GM08714 (cell line): ENCODE results near the gene UBXN4.
"Not testable (repeated sequence)": the region's sequence is repeated elsewhere in the genome, so short reads cannot be mapped to it uniquely, and the experiment has no call there.

Experiments
- H3K4me3 ChIP-seq: fragments of 200-500 bp; sonication (Bioruptor generic); 2 replicates; pipeline ENCODE4 v1.5.1; 2014; ENCODE audit warnings: mild to moderate bottlenecking, low read length, inconsistent platforms
- ZNF274 ChIP-seq: IDR thresholded peaks from 2 replicates; pipeline ENCODE4 v1.6.1; 2012; ENCODE audit warnings: mild to moderate bottlenecking, low read depth, low read length

Gene UBXN4

DNA sequence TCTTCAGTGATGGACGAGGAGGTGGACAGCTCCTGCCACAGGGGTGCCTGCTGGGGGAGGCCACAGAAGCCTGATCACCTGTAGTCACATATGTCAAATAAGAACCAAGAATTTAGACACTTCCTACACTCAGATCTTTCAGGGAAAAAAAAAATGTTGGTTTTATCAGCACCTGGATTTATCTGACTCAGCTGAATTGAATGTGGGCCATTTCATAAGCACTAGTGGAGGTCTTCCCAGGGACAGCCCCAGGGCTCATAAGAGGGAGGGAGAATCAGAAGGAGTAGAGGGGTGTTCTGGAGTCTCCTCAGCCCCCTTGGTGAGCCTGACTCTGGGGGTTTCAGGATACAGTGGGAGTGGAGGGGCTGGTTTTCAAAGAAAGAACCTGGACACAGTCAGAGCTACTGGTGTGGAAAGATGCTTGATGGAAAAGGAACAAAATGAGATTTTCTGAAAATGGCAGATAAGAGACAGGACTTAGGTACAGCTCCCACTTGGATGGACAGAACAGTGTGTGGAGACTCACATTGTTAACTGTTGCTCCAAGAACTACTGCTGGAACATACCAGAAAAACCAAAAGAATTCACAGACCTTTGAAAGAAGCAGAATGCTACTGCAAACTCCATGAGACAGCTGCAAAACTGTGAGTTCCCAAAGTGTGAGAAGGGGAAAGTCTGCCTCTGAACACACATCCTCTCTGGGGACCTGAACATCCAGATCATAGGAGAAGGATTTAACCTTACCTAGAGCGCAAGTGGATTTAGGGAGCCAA lies 49.9 kb downstream of the UBXN4 start:
- H3K4me3 ChIP-seq: no peak overlapping the region
- no peak for TF ChIP-seq ZNF274

DNA sequence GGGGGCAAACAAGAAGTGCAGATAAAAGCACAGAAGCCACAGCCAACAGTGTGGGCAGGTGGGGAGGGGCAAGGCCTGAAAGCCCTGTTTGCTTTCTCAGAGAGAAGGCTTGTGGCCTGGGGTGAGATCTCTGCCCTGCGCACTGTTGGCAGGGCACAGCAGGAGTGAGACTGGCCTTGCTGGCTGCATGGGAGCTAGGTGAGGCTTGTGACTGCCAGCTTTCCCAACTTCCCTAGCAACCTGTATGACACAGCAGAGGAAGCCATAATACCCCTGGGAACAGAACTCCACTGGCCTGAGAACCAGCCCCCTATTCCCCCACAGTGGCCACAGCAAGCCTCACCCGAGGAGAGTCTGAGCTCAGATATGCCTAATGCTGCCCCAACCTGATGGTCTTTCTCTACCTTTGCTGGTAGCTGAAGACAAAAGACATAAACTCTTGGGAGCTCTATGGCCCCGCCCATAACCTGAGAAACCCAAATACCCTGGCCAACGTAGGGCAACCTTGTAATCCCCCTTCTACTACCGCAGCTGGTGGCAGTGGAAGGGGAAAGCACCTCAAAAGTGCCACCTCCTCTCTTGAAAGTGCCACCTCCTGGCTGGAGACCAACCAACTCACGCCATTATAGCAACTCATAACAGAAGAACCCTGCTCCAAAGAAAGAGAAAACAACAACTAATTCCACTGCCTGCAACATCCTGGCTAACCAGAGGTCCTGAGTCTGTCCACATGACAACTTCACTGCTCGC lies 50.9 kb downstream of the UBXN4 start:
- TF ChIP-seq ZNF274: no peak
- no peak overlapping the region for H3K4me3 ChIP-seq

DNA sequence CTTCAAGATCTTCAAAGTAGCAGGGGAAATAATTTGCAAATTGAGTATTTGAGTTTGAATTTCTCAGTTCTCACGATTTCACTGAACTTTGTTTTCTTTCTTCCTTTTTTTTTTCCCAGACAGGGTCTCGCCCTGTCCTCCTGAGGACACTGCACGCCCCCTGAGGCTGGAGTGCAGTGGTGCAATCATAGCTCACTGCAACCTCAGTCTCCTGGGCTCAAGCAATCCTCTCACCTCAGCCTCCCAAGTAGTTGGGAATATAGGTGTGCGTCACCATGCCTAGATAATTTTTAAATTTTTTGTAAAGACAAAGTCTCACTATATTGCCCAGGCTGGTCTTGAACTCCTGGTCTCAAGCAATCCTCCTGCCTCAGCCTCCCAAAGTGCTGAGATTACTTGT lies 54.0 kb downstream of the UBXN4 start:
- not testable (repeated sequence) for H3K4me3 ChIP-seq

DNA sequence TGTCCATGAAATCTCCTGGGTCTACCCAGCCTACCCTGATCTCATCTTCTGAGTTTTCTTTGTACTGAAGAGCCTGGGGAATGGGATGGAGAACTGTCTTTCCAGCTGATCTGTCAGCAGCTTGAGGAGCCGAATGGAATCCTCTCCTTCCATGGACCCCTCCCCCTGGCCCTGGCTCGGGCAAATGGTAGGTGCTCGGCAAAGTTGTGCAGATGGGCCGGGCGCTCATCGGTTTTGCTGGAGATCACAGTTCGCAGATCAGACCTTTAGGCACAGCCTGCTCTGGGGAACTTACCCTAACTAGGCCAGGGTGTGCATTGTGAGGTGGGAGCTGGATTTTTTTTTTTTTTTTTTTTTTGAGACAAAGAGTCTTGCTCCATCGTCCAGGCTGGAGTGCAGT lies 55.0 kb downstream of the UBXN4 start:
- TF ChIP-seq ZNF274: no peak

DNA sequence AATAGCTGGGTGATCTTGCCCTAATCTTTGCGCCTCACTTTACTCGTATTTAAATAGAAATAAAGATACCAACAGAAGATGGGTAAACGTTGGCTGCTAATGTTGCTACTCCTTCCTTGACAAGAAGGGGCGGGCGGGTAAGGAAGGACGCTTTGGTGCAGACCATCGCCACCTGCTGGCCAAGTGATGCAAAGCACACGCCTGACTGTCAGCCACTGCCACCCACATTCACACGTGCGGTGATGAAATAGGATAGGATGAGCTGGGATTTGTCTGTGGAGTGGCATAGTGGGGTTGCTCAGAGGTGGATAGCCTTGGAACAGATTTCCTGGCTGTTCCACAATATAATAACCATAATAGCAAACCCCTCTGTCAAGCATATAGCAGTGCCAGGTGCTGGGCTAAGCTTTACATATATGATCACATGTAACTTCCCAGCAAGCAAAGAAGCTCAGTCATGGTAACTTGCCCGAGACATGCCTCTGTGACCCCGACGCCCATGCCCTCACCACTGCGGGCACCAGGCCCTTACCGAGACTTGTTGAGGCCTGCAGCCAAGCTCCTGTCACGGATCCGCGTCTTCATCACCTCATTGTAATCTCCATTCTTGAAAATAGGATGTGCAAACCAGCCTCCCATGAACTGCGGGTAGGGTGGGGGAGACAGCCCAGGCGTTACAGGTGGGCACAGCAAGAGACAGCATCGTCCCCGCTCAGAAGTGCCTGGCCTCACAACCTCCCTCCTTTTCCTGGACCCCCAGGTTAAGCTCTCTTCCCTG lies 56.0 kb downstream of the UBXN4 start:
- H3K4me3 ChIP-seq: no peak overlapping the region
- no peak for TF ChIP-seq ZNF274

More for the DNA sequence above, 55.0 kb downstream of the UBXN4 start:
- no peak overlapping the region for H3K4me3 ChIP-seq

DNA sequence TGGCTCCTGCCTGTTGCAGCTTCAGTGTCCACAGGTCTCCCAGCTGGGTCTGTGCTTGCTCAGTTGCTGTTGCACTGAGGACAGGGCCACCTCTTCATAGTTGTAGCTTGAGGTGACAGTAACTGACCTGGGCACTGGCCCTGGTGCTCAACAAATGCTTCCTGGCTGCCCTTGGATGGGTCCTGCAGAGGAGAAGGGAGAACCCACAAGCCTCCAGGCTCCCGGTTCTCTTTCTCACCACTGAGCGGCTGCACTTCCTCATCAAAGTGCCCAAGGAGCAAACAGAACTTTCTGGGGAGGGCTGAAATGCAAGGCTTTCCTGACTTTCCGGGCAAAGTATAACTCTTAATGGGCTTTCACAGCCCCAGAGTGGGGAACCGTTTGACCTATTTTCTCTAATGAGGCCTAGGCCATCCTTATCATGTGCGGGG lies 56.6 kb downstream of the UBXN4 start:
- no peak overlapping the region for H3K4me3 ChIP-seq

DNA sequence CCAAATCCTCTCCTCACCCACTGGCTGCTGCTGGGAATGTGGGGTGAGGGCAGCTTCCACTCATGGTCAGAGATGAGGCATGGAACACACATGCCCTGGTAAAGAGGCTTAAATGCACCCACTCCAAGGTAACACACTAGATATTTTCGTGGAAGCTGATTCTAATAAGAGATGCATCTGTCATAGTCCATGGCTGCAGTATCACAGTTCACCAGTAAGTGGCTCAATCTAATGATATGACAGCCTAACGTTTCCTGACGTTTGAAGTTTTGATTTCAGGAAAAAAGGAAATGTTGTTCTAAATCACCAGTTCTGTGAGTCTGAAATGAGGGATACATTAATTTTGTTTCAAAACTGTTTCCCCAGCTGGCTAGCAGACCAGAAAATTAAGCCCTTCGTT lies 57.1 kb downstream of the UBXN4 start:
- no peak overlapping the region for H3K4me3 ChIP-seq
- no peak for TF ChIP-seq ZNF274

More for the DNA sequence above, 56.6 kb downstream of the UBXN4 start:
- no peak for TF ChIP-seq ZNF274

DNA sequence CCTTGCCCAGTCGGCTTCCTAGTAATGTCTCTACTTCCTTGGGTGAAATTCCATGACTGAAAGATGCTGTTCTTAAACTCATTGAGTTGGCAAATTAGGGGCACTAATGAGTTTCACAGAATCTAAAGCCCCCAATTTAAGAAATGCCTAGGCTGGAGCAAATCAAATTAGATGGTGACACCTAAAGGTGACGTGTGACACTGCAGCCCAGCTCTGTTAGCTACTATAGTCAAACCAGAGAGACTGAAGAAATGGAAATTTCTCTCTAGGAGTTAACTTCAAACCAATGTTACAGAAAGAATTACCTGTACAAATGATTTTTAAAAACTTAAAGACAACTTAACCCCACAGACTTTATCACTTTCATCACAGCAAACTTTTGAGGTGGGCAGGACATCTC lies 58.1 kb downstream of the UBXN4 start:
- H3K4me3 ChIP-seq: no peak overlapping the region
- TF ChIP-seq ZNF274: no peak

DNA sequence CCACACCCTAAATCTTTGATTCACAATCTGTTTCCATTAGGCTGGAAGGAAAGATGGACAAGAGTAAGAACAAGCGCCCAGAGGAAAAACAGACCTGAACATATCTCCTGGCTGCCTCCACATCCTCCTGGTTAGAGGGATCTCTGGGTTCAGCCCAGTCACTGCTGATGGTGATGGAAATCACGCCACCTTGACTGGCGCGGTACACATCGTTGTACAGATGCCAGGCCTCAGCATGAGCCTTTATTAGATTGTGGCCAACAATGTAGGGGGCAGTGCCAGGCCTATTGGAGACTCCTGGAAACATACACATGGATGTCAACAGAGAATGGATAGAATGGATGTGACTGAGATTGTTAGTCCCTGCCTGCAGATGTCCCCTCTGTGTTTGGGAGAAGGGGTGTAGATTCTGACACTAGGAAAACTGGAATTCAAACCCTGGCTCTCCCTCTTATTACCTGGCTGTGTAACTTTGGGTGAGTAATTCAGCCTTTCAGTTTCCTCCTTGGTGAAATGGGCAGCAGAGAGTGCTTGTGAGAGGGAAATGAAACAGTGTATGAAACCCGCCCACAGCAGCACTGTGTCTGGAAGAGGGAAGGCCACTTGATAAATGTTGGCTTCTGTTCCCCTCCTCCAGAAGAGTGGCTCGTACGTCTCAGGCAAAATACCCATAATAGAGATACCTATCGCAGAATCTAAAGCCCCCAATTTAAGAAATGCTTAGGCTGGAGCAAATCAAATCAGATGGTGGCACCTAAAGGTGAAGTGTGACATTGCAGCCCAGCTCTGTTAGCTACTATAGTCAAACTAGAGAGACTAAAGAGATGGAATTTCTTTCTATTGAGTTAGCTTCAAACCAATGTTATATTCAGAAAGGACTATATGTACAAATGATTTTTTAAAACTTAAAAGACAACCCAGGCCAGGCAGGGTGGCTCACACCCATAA lies 59.1 kb downstream of the UBXN4 start:
- no peak overlapping the region for H3K4me3 ChIP-seq
- TF ChIP-seq ZNF274: no peak

DNA sequence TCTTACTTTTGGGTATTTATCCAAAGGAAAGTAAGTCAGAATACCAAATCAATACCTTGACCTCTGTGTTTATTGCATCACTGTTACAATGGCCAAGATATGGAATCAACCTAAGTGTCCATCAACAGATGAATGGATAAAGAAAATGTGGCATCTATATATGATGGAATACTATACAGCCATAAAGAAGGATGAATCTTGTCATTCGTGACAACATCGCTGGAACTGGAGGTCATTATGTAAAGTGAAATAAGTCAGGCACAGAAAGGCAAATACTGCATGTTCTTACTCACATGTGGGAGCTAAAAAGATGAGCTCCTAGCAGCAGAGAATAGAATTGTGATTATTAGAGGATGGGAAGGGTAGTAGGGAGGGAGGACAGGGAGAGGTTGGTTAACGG lies 60.7 kb downstream of the UBXN4 start:
- TF ChIP-seq ZNF274: no peak
- no peak overlapping the region for H3K4me3 ChIP-seq

DNA sequence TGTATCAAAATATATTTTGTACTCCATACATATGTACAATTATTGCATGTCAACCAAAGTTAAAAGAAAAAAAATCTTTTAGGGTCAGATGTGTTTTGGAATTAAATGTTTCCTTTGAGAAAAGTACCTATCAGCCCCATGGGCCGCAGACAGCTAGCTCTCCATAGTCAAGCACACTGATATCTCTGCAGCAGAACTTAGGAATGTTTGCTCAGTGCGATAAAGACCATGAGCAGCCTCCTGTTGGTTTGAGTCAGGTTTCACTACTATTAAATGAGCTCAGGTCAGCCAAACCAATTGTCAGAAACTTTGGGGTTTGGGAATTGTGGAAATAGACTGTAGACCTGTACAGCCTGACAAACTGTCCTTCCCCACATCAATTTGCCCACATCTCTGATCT lies 61.6 kb downstream of the UBXN4 start:
- no peak overlapping the region for H3K4me3 ChIP-seq
- no peak for TF ChIP-seq ZNF274

DNA sequence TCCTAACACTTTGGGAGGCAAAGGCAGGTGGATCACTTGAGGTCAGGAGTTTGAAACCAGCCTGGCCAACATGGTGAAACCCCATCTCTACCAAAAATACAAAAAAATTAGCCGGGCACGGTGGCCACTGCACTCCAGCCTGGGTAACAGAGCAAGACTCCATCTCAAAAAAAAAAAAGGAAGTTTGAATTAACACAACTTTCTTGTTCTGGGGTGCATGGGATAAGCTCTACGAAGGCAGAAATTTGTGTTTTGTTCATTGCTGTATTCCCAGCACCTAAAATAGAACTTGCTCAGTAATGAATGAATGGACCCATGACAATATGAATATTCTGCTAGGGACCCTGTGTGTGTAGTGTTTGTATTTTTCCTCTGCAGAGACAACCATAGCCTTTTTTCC lies 66.2 kb downstream of the UBXN4 start:
- not testable (repeated sequence) for H3K4me3 ChIP-seq

DNA sequence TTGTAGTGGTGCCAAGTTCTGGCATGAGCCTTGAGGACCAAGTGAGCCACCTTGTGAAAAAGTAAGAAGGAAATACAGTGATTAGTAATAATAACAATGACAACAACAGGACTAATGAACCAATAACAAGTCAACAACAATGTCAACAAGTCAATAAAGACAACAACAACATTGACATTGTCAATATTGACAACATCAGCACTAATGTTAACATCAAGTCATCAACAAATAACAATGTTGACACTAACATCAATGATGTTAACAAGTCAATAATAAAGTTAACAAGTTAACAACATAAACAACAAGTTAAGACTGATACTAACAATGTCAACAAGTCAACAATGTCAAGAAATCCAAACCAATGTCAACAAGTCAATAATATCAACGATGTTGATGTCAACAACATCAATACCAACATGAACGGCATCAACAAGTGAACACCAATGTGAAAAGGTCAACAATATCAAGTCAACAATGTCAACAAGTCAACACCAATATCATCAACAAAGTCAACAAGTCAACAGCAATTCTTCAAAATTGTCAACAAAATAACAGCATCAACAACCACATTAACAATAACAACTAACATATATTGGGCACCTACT lies 71.4 kb downstream of the UBXN4 start:
- no peak for TF ChIP-seq ZNF274
- no peak overlapping the region for H3K4me3 ChIP-seq
